GM18909 (cell line): Measurements from ENCODE around the gene MAPK14.

ENCODE experiments used
- ATAC-seq: cut with Tn5 transposase; IDR thresholded peaks from one replicate; pipeline ENCODE4 v1.9.1; 2021; ENCODE audit warnings: mild to moderate bottlenecking; ENCODE audit not compliant: unreplicated experiment, poor library complexity

MAPK14 gene

GRCh38 chr6:36034441-36034840, 6.8 kb downstream of the MAPK14 start:
- ATAC-seq = no peak

GRCh38 chr6:36035225-36035624, 7.6 kb downstream of the MAPK14 start:
- ATAC-seq = no peak

GRCh38 chr6:36038120-36038876, 10.7 kb downstream of the MAPK14 start:
- ATAC-seq = no peak

GRCh38 chr6:36039112-36039511, 11.5 kb downstream of the MAPK14 start:
- no peak for ATAC-seq

GRCh38 chr6:36040958-36041357, 13.3 kb downstream of the MAPK14 start:
- no peak for ATAC-seq

GRCh38 chr6:36042618-36043260, 15.1 kb downstream of the MAPK14 start:
- no peak for ATAC-seq

GRCh38 chr6:36049582-36049981, 22.0 kb downstream of the MAPK14 start:
- no peak for ATAC-seq

- no peak for ATAC-seq
Observed at GRCh38 chr6:36050305-36050704, 22.7 kb downstream of the MAPK14 start.

- ATAC-seq = no peak
Observed at GRCh38 chr6:36050947-36051710, 23.5 kb downstream of the MAPK14 start.

GRCh38 chr6:36052097-36052496, 24.5 kb downstream of the MAPK14 start:
- no peak for ATAC-seq

- no peak for ATAC-seq
Observed at GRCh38 chr6:36053878-36054277, 26.3 kb downstream of the MAPK14 start.

- ATAC-seq = no peak
Observed at GRCh38 chr6:36054415-36054814, 26.8 kb downstream of the MAPK14 start.

GRCh38 chr6:36054956-36055355, 27.3 kb downstream of the MAPK14 start:
- no peak for ATAC-seq

GRCh38 chr6:36056178-36056577, 28.6 kb downstream of the MAPK14 start:
- ATAC-seq = no peak

- no peak for ATAC-seq
Observed at GRCh38 chr6:36061236-36061635, 33.6 kb downstream of the MAPK14 start.

GRCh38 chr6:36062247-36062646, 34.6 kb downstream of the MAPK14 start:
- ATAC-seq = no peak

- no peak for ATAC-seq
Observed at GRCh38 chr6:36063318-36064060, 35.9 kb downstream of the MAPK14 start.

- no peak for ATAC-seq
Observed at GRCh38 chr6:36064770-36065396, 37.3 kb downstream of the MAPK14 start.

GRCh38 chr6:36065916-36066315, 38.3 kb downstream of the MAPK14 start:
- ATAC-seq = no peak

- ATAC-seq = no peak
Observed at GRCh38 chr6:36066817-36067216, 39.2 kb downstream of the MAPK14 start.
